ENCODE measurements around the gene KRTAP4-16.

- no peak for TF ChIP-seq CTCF (conservative IDR thresholded peaks at IDR 0.05; ENCODE audit: low read length)
- TF ChIP-seq EZH2phosphoT487 (IDR thresholded peaks at IDR 0.05; ENCODE audit: borderline replicate concordance): no peak
Measured at GRCh38 chr17:41125064-41125463, 23.1 kb upstream of the KRTAP4-16 start.

Data from Loucy (cell line).